ENCODE results near the gene CD70.
"Not testable (repeated sequence)": the region's sequence is repeated elsewhere in the genome, so short reads cannot be mapped to it uniquely, and the experiment has no call there.

Gene CD70

DNA sequence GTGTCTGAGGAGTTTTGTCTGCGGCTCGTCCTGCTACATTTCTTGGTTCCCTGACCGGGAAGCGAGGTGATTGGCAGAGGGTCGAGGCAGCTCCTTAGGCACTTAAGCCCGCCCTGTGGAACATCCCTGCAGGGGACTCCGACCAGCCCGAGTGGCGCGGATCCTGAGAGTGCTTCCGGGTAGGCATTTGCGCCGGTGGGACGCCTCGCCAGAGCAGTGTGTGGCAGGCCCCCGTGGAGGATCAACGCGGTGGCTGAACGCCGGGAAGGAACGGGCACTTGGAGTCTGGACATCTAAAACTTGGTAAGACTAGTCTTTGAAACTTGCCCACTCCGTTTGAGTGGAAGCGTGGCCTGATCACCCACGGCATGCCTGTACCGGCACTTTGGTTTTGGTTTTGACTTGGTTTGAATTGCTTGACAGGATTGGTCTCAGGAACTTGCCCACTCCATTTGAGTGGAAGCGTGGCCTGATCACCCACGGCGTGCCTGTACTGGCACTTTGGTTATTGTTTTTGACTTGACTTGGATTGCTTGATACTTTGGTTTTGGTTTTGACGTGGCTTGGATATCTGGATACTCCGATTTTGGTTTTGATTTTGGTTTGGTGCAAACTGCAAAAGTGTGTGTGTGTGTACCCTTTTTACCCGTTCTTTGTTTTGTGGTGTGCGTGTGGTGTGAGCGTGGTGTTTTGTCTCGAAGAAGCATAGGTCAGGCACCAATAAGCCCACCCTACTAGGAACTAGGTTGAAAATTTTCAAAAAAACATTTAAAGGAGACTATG is 6.7 kb upstream of the CD70 start:
- not testable (repeated sequence) for DNase-seq (ENCODE audit: low spot score)

DNA sequence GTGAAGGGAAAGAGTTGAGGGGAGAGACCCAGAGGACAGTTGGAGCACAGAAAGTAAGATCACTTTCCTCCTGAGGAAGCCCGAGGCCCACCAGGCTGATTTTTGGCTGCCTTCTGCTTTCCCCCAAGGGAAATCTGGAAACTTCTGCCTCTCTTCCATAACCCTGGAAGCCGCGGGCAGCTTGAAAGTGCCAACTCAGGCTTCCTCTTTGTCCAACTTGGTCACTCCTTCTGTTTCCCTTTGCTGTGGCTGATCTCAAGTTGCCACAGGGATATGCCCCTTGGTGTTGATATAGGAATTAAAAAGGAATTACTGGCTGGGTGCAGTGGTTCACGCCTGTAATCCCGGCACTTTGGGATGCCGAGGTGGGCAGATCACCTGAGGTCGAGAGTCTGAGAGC is 5.7 kb upstream of the CD70 start:
- DNase-seq (ENCODE audit: low spot score): no peak

DNA sequence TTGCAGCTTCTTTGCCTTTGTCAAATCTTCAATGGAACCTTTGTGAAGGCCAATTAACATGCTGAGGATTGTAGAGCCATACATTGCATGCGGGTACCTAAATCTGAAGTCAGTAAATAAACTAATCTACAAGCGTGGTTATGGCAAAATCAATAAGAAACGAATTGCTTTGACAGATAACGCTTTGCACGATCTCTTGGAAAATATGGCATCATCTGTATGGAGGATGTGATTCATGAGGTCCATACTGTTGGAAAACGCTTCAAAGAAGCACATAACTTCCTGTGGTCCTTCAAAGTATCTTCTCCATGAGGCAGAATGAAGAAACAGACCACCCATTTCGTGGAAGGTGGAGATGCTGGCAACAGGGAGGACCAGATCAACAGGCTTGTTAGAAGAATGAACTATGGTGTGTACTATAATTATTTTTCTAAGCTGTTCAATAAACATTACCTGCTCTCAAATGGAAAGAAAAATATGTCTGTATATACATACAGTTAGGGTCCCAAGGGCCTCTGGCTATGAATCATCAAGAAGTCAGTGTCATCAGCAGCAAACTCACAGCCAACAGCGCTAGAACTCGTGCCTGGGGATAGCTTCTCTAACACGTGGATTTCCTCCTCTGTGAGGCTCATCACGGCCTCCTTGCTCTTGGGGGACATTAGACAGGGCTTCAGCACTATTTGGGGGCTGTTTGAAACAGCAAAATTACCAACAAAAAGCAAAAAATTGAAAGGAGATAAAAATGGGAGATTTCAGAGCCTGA is 2.9 kb upstream of the CD70 start:
- DNase-seq (ENCODE audit: low spot score): no peak

DNA sequence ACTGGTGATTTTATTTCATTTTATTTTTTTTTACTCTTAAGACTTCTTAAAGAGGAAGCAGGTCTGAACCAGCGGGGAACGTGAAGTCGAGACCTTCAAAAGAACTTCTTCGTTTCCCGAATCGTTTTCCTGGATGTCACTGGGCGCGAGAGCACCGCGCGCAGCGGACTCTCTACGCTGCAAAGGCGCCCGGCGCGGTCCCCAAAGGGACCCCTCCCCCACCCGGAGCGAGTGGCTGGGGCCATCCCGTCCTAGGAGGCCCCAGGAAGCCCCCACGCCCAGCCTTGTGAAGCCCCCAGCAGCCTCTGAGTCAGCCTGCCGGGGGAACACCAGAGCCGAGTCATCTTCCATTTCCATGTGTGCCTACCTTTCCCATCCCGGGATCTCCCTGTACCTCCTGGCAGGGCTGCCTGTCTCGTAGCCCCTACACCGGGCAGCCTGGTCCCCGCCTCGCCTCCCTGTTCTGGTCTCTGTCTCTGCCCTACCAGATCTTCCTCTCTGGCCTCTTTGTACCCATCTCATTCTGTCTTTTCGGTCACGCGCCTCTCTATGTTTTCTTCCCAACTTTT is 608 bp downstream of the CD70 start:
- DNase-seq (ENCODE audit: low spot score): no peak

DNA sequence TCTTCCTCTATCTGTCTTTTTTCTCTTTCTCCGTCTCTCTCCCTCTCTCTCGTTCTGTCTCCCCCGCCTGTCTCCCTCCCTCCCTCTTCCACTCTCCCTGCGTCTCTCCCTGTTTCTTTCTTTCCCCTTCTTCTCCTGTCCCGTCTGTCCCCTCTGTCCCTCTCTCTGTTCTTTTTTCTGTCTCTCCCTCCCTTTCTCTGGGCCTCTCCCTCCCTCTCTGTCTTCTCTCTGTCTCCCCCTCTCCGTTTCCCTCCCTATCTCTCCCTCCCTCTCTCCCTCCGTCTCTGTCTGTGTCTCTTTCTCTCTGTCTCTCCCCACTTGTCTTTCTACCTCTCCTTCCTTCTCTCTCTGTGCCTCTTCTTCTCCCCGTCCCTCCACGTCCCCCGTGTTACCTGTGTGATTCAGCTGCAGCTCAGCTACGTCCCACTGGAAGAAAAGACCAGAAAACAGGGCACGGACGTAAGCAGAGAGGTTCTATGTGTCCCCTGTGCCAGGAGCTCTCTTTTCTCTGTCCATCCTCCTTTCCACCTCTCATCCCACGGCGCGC is 1.2 kb downstream of the CD70 start:
- no peak for DNase-seq (ENCODE audit: low spot score)

DNA sequence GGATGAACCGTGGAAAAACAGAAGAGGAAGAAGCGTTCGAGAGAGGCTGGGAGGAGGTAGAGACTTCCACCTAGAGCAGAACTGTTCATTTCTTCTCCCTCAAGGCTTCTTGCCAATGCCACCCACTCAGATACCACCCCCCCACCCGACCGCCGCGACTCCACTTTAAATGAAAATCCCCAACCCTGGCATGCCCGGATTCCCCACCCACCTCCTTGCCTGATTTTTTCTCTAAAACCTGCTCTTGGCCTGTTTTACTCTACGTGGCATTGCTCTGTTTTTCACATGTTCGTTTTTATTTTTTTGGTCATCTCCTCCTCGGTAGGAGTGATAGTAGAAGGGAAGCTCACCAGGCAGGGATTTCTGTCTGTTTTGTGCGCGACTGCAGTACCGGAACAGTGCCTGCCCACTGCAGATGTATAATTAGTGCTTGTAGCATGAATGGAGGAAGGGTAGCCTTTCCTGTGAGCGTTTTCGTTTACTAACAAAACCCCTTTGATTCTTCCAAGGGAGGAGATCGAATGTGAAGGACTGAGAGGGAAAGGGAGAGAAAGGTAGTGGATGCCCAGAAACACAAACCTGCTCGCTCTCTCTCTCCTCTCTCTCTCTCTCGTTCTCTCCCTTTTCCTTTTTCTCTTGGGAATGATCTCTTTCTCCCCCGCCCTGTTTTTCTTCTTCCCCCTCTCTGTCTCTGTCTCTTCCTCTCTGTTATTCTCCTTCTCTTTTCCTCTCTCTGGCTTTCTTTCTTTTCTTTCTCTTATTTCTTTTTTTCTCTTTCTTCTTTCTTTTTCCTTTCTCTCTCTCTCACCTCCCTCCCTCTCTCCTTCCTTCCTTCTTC is 2.2 kb downstream of the CD70 start:
- no peak for DNase-seq (ENCODE audit: low spot score)

DNA sequence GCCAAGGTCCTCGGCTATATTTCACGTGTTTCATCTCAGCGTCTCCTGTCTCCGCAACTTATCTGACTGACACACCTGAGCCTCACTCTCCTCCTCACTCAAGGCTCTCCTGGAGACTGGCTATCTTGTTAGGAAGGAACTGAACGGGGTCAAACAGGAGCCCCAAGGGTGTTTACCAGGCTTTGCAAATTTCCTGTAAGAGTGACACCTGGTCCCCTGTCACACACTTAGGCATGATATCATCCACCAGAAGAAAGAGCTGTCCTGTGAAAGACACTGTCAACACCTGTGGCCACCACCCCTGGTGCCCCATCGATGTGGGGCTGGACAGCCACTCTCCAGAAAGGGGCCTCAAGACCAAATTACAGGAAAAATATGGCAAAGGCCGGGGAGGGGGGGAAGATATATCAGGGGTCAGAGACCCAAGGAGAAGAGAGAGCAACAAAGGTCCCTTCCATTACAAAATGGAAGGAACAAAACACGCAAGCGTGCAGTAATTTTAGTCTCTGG is 2.9 kb downstream of the CD70 start:
- no peak for DNase-seq (ENCODE audit: low spot score)

DNA sequence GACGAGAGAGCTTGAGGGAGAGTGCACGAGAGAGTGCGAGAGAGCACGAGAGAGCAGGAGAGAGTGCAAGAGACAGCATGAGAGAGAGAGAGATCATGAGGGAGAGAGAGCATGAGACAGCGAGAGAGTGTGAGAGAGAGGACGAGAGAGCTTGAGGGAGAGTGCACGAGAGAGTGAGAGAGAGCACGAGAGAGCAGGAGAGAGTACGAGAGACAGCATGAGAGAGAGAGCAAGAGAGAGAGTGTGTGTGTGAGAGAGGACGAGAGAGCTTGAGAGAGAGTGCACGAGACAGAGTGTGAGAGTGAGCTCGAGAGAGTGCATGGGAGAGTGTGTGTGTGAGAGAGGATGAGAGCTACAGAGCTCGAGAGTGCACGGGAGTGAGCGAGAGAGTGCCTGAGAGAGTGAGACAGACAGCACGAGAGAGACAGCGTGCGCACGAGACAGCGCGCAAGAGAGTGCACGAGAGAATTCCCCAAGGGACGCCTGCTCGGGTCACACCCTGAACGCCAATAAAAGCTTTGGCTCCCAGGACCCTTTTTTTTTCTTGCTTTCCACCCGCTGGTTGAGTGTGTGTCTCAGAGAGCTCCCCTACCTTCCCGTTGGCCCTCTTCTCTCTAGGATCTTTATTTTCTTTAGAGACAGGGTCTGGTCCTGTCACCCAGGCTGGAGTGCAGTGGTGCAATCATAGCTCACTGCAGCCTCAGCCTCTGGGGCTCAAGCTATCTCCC is 3.7 kb downstream of the CD70 start:
- no peak for DNase-seq (ENCODE audit: low spot score)

DNA sequence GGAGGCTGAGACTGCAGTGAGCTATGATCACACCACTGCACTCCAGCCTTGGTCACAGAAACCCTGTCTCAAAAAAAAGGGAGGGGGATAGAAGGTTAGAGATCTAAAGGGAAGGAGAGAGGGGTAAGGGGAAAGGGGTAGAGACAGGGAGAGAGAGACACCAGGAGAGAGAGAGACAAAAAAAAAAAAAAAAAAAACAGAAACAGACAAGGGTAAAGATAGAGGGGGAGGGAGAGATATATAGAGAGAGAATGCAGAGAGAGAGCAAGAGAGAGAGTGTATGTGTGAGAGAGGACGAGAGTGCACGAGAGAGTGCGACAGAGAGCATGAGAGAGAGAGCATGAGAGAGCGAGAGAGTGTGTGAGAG is 4.2 kb downstream of the CD70 start:
- no peak for DNase-seq (ENCODE audit: low spot score)

DNA sequence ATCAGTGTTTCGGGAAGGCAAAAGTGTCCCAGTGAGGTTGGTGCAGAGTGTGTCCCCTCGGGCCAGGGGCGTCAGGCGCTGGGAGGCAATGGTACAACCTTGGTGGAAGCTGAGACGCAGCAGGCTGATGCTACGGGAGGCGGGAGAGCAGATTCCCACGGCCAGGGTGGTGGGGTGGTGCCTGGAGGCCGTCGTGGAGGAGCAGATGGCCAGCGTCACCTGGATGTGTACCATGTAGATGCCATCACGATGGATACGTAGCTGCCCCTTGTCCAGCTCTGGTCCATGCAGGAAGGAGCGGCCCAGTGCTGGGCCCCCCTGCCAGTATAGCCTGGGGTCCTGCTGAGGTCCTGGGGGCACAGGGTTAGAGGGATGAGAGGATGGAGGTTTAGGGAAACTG is 4.9 kb downstream of the CD70 start:
- no peak for DNase-seq (ENCODE audit: low spot score)

DNA sequence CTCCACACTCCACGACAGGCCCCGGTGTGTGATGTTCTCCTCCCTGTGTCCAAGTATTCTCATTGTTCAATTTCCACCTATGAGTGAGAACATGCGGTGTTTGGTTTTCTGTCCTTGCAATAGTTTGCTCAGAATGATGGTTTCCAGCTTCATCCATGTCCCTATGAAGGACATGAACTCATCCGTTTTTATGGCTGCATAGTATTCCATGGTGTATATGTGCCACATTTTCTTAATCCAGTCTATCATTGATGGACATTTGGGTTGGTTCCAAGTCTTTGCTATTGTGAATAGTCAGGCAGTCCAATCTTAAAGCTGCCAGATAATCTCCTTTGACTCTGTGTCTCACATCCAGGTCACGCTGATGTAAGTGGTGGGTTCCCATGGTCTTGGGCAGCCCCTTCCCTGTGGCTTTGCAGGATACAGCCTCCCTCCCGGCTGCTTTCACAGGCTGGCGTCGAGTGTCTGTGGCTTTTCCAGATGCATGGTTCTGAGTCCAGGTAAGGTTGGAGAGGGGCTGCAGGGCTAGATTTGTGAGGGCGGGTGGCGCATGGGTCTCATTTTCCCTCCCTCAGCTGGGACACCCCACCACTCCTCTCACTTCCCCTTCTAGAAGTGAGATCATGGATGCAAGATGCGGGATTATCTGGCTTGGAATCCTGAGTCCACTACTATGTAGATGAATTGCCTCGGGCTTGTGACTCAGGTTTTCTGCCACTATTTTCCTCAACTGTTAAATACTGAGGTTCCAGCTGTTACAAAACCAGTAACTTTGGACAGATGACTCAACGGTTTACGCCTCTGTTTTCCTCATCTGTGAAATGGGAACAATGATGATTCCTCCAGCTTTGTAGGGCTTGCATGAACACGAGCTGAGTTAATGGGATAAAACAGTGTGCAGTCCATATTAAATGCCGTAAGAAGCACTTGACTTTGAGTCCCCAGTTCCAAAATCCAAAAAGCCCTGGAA is 8.2 kb downstream of the CD70 start:
- DNase-seq (ENCODE audit: low spot score): not testable (repeated sequence)

DNA sequence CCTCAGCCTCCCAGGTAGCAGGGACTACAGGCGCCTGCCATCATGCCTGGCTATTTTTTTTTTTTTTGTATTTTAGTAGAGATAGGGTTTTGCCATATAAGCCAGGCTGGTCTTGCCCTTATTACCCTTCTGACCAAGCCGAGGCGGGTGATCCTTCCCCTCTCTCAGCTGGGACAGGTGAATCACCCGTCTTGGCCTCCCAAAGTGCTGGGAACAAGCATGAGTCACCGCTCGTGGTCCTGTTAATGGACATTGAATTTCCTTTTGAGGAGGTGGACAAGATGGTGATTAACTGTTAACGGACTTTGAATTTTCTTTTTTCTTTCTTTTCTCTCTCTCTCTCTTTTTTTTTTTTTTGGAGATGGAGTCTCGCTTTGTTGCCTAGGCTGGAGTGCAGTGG is 10.6 kb downstream of the CD70 start:
- DNase-seq (ENCODE audit: low spot score): no peak

DNA sequence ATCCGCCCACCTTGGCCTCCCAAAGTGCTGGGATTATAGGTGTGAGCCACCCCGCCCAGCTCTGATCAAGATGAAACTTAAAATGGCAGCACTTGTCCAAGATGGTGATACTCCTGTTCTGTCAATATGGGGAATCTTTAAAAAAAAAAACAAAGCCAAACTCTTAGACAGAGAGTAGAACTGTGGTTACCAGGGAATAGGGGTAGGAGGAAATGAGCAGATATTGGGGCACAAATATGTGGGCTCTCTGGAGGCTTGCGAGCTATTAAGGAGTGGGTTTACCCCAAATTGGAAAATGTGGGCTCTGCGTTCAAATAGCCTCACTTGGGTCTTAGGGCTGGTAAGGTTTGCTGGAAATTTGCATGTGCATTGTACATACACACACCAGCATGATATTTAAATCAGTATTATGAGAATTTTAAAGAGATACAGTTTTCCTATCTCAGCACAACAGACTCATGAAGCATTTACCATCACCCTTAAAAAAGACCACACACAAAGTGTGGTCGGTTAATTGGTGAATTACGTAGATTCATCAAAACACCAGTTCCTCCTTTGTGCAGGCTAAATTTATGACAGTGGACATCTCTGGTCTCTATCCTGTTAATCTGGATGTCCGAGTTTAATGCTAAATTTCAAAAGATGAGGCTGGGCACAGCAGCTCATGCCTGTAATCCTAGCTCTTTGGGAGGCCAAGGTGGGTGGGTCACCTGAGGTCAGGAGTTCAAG is 11.3 kb downstream of the CD70 start:
- DNase-seq (ENCODE audit: low spot score): no peak

DNA sequence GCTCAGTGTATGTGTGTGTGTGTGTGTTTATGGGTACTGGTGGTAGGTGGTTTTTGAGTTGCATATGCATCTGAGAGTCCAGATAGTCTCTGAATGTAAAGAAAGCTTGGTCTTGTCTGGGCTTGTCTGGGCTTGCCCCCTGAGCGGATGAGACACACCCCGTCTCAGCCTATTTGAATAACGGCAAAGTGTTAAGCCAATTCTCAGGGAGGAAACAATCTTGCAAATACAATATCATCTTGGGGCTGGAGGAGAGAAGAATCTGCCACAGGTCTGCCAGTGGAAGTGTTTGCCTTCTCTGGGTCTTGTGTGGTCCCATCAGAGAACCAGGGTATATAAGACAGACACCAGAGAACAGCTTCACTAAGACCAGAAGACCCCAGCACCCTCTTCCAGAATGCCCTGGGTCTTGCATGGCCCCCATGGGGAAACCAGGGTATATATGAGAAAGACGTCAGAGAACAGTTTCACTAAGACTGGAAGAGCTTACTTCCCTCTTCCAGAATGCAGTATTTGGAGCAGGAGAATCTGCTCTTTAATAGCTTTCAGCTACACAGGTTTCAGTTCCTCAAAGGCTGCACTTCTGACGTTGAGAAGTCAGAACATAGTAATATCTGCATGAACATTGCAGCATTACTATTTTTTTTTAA is 13.3 kb downstream of the CD70 start:
- peak; percentile 64 for DNase-seq (ENCODE audit: low spot score)

DNA sequence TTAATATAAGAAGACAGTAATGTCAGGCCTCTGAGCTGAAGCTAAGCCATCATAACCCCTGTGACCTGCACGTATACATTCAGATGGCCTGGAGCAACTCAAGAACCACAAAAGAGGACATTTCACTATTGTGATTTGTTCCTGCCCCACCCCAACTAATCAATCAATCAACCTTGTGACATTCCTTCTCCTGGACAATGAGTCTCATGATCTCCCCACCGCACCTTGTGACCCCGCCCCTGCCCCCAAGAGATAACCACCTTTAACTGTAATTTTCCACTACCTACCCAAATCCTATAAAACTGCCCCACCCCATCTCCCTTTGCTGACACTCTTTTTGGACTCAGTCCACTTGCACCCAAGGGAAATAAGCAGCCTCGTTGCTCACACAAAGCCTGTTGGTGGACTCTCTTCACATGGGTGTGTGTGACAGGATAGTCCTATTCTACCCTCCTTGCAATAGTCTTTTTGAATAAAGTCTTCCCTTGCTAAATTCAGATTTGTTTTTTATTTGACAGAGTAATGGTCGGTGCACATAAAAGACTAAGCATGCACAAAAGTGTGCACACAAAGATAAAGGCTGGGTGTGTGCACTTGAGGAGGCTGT is 14.0 kb downstream of the CD70 start:
- no peak for DNase-seq (ENCODE audit: low spot score)

DNA sequence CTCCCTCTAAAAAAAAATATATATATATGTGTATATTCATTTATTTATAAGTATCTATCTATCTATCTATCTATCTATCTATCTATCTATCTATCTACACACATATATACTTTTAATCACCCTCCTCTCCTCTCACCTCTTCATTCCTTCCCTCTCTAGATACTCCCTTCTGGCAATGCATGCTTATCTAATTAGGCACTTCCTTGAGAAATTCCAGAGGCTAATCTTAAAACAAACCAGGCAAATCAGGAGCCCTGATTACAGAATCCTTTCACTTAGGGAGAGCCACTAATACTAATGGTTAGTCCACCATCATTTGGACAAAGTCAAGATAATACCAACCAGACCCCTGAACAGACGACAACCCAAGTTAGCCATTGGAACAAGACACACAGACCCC is 17.6 kb downstream of the CD70 start:
- no peak for DNase-seq (ENCODE audit: low spot score)

DNA sequence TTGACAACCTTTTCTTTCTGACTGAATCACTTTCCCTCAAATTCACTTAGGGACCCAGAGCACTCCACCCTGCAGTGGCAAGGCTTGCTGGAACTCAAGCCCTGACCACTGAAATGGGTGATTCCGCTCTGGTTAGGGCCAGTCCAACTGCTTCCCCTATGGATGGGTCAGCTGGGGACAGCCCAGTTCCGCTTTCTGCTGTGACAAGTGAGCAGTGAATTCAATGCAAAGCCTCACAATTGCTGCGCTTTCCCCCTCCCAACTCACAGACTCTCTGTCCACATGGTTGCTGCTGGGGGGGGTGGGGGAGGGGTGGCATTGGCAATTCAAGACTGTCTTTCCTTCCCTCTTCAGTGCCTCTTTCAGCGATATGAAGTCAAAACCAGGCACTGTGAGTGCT is 18.7 kb downstream of the CD70 start:
- DNase-seq (ENCODE audit: low spot score): no peak

DNA sequence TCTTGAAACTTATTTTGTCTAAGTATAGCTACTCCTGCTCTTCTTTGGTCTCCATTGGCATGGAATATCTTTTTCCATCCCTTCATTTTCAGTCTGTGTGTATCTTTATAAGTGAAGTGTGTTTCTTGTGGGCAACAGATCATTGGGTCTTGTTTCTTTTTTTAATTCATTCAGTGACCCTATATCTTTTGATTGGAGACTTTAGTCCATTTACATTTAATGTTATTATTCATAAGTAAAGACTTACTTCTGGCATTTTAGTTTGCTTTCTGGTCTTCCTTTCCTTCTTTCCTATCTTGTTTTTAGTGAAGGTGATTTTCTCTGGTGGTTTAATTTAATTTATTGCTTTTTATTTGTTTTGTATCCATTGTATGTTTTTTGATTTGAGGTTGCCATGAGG is 19.8 kb downstream of the CD70 start:
- no peak for DNase-seq (ENCODE audit: low spot score)
